ENCODE results near the gene KRTAP12-3.

Gene KRTAP12-3

DNA sequence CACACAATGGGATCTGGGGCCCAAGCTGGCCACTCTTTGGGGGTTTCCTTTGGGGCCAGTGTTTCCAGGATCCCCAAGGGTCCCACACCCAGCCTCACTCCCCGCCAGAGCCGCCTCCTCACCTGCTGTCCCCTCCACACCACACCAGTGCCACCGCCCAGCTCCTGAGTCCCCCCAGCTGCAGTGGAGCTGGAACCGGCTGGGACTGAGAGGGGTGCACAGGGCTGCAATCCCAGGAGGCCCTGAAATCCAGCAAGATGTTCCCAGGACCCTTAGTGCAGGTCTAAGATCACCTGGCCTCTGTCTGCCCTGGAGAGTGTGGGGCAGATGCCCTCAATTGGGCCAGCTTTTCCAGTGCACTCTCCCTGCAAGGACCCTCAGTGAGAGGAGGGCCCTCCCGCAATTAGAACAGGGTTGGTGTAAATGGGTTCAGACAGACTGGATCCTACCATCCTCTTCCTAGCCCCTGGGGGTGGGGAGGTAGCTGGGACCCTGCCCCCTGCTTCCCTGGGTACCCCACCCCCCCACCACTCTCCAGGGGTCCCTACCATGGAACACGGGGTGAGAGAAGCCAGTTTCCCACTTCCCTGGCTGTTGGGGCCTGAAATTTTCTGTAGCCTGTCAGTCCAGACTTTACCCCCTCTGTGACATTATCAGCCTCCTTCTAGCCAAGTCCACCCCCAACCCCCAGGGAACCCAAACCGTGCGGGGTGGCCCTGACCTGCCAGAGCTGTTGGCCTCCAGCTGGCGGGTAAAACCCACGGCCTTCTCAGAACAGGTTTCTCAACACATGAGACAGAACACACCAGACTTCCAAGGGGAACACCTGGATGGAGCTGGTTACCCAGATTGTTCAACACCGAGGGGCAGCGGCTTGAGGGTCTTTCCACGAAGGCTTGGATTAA is 46.3 kb downstream of the KRTAP12-3 start:
- no peak for DNase-seq

DNA sequence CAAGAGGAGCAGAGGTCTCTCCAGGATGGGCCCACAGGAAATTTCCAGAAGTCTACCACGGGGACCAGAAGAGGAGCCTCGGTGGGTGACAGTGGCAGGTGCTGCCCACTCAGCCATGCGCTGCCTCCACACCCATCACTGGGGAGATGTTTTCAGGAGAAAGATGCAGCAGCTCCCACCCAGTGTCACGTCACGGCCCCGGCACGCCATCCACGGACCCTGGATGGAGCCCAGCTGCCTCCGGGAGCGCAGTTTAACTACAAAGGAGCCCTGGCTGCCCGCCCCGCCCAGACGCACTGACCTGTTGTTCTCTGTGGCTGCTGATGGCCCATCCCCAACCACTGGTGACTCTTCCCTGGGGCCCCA is 46.9 kb downstream of the KRTAP12-3 start:
- DNase-seq = no peak

DNA sequence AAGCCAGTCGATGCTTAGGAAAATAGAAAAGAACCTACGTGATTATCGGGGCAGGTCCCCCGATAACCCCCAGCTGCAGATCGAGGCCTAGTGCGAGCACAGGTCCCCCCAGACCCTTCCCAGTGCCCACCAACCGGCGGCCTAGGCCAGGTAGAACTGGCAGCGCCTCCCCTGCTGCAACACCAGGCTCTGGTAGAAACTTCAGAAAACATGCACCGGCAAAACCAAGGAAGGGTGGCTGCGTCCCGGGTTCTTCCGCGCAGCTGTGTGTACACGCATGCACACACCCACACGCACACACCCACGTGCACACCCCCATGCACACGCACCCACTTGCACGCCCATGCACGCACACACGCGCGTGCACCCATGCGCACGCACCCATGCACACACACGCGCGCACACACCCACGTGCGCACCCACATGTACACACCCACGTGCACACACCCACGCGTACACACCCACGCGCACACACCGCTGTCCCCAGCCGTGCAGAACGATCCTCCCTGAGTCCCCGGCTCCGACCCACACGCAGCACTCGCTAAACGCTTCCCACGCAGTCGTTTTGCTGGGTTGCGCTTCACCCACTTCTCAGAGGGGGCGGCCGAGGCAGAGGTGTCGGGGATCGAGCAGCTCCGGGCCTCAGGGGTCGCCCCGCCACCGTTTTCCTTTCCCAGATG is 48.4 kb downstream of the KRTAP12-3 start:
- no peak for DNase-seq

DNA sequence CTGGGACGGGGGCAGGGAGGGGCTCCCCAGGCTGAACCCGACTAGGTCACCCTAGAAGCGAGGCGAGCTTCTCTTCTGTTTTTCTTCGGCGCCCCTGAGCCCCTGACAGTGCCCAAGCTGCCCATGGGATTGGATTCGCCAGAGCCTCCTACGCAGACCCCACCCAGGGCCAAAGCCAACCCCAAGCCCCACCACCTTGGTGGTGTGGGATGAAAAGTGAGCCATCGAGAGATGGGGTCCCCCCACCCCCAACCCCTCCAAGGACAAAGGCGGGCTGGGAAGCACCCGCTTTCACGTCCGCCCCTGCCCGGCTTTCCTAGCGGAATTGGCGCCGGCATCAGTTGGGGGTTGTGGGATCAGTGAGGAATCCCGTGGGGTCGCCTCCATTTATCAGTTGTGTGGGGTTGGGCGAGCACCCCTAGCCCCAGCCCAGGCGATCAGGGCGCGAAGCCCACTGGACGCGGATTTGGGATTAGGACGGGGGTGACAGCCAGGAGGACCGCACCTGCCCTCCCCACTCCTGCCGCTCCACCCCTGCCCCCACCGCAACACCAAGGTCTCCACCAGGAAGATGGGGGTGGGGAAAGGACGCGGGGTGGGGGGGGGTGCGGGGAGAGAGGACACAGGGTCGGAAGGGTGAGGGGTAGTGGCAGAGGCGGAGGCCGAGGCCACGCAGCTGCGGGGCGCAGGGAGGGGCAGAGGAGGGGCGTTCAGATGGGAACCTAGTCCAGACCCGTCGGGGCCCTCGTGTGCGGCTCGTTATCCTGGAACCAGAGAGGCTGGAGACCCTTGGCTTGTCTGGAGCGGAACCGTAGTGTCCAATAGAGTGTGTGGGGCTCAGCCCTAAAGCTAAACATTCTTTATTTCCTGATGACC is 49.2 kb downstream of the KRTAP12-3 start:
- DNase-seq = no peak

Data from OCI-M1 (cell line).